ENCODE measurements around the gene CFAP70.
A peak's percentile ranks its signal among the peaks of the same experiment; 100 is the strongest.

Gene CFAP70

DNA sequence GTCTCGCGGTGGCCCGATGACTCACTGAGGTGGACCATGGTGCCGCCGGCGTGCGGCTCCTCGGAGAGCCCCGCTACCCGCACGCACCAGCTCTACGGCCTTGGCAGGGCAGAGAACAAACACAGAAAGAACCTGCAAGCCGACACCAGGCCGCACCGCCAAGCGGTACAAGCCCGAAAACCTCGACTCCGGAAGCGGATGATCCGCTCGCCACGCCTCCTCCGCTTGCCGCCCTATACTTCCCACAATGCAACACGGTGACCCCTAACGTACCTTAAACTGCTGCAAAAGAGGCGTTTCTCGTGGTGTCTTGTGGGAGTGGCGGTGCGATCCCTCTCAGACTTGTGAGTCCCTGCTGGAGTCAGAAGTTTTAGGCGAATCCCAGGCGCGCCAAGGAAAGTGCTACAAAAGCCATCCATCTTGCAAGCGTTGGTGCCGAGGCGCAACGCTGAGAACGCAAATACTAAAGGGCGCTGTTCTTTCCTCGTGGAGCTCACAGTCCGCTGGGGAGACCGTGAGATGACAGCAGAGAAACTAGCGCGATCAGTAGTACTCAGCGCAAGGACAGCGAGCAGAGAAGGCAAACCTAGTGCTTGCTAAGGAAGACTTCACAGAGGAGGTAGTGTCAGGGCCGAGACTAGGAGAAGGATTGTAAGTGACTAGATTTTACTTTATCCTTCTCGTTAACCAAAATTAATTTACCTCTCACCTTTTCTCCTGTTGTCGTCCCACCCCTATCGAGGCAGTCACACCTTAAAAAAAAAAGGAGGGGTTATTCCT is 106.0 kb downstream of the CFAP70 start, which contains the start of gene MRPS16:
Gene MRPS16 (minus strand): TSS at position 200 of the 780 bp plus-strand sequence. CDS start 162 bp downstream, at position 38.
- peak; percentile 94 for DNase-seq (ENCODE audit: low spot score)

DNA sequence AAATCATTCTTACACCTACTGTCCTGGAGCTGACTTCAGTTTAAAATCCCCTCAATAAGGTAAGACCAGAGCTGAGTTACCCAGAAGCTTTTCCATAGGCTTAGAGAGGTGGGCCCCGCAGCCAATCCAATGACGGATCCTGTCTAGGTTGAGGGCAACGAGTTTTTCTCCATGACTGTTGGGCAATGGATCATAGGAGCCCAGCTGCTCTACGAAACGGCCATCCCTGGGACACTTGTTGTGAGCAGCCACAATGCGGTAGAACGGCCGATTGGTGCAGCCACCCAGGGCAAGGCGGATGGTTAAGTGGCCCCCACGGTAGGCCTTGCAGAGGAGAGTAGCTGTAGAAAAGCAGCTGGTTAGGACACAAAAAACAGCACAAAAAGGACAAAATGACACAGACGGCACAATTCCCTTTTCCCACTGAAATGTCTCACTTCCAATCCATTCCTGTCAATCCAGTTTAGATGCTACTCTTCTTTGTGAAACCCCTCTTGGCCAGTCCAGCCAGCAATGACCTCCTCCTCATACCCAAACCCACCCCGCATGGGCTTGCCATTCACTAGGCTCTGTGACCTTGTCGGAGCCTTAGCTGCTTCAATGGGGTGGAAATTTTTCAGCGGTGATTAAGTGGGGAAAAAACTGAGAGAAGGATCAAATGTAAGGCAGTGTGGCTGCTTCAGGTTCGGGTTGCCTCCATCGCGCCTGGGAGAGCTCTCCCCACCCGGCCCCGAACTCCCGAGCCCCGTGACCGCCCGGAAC is 106.8 kb downstream of the CFAP70 start:
- DNase-seq (ENCODE audit: low spot score): no peak

DNA sequence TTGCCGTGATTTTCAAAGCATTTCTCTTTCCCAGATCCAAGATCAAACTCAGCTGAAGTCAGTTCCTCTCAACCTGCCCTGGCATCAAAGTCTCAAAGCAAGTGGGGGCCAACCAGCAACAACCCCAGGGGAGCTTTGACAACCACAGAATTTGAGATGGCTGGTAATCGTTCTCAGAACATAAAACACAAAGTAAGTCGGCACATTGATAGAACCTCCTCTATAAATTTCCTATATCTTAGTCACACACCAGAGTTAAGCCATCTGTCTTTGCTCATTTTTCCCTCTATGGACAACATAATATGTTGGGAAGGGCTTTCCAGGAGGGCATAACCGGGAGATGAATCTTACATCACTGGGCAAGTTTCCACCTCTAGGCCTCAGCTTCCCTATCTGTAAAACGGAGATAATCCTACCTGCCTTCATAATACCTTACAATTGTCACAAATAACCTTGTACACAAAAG is 110.4 kb downstream of the CFAP70 start:
- no peak for DNase-seq (ENCODE audit: low spot score)

- no peak for DNase-seq (ENCODE audit: low spot score)
These were observed 111.0 kb downstream of the CFAP70 start for GRCh38 chr10:73247509-73248258.

GRCh38 chr10:73246646-73247508 is 111.8 kb downstream of the CFAP70 start, which contains the start of gene DNAJC9:
Gene DNAJC9, minus strand, starts transcription at chr10:73247255. Its CDS starts 66 bp downstream, at chr10:73247189.
- peak; percentile 93 for DNase-seq (ENCODE audit: low spot score)

- peak; percentile 24 for DNase-seq (ENCODE audit: low spot score)
These were observed 112.4 kb downstream of the CFAP70 start for GRCh38 chr10:73246322-73246645.

DNA sequence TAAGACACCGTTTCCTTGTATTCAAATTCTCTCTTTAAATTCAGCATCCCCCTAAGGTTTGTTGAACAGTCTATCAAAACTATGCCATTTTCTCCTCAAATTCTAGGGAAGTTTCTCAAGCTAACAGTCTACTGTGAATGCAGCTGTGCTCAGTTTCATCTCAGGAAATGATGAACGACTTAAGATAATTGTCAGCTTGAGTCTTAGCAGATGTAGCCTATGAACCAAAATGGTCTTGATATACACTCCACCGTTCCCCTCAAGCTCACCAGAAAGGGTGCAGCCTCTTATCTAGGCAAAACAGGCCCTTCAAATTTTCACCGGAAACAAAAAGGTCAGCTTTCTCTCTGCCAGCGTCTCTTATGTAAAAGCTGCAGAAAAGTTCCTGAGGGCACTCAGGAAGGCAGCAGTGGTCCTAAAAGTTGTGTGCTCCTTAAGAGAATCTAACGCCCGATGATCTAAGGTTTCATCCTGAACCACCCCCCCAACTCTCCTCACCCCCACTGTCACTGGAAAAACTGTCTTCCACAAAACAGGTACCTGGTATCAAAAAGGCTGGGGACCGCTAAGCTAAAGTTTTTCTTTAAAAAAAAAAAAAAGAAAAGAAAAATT is 113.7 kb downstream of the CFAP70 start:
- peak; percentile 79 for DNase-seq (ENCODE audit: low spot score)

- no peak for DNase-seq (ENCODE audit: low spot score)
These were observed 118.8 kb downstream of the CFAP70 start for GRCh38 chr10:73239908-73240307.

DNA sequence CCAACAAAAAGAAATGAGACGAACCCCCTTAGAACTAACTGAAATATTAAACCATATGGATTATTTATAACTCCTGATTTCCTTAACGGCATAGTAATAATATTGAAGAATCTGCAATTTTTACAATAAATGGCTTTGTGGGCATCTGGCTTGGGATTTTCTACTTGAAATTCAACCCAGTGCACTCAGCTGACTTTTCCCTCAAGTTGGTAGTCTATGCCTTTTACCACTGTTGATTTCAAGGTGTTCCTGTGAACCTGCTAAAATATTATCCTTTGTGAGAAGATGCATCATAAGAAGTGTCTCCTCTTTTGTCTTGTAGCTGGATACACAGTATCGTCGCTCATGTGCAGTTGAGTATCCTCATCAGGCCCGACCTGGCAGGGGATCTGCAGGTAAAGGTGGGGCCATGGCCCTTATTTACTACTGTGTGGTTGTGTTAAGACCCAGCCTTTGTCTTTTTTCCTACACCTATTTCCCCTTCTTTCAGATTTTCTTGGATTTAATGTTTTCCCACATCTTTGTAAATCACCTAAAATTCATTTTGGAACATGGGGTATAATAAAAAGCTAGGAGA is 119.6 kb downstream of the CFAP70 start:
- DNase-seq (ENCODE audit: low spot score): no peak

DNA sequence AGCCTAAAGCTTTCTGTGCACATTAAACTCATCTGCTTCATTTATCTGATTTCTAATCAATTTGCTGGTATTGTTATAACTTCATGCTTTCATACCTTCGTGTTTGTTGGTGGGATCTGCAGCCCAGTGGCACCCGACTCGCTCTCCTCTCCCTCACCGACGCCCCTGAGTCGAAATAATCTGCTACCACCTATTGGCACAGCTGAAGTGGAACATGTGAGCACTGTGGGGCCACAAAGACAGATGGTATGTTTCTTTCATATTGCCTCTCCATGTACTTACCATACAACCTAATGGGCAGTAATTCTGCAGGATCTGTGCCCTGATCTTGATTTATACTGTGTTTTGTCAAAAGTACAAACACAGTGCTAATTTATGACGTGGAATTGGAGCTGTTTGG is 124.0 kb downstream of the CFAP70 start:
- DNase-seq (ENCODE audit: low spot score): no peak

GRCh38 chr10:73233883-73234282 is 124.8 kb downstream of the CFAP70 start:
- DNase-seq (ENCODE audit: low spot score): no peak

GRCh38 chr10:73232887-73233286 is 125.8 kb downstream of the CFAP70 start:
- DNase-seq (ENCODE audit: low spot score): peak; percentile 49

GRCh38 chr10:73229567-73229966 is 129.1 kb downstream of the CFAP70 start:
- no peak for DNase-seq (ENCODE audit: low spot score)

- DNase-seq (ENCODE audit: low spot score): no peak
These were observed 130.4 kb downstream of the CFAP70 start for GRCh38 chr10:73228247-73228646.

DNA sequence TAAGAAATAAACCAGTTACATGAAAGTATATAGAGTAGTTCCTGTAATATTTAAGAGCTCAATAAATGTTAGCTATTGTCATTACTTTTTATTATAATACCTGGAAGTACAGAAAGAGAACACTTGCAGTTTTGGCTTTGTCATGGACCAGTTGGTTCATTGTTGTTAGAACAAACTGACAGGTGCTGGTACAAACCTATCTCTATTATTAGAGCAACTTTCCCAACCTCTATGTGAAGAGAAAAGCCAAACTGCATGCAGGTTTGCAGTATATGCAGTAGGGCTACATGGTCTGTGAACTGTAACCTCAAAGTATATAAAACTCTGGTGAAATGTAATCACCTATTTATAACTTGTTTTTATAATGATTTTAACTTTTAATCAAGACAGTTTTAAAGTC is 132.0 kb downstream of the CFAP70 start:
- DNase-seq (ENCODE audit: low spot score): no peak

DNA sequence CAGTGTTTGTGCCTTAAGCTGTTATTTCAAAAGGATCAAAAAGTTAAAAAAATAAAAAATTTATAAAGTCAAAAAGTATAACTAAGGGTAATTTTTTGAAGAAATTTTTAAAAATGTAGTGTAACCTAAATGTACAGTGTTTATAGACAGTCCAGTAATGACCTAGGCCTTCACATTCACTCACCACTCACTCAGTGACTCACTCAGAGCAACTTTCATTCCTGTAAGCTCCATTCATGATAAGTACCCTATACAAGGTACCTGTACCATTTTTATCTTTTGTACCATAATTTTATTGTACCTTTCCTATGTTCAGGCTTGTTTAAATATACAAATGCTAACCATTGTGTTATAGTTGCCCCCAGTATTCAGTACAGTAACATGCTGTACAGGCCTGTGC is 133.1 kb downstream of the CFAP70 start:
- DNase-seq (ENCODE audit: low spot score): no peak

DNA sequence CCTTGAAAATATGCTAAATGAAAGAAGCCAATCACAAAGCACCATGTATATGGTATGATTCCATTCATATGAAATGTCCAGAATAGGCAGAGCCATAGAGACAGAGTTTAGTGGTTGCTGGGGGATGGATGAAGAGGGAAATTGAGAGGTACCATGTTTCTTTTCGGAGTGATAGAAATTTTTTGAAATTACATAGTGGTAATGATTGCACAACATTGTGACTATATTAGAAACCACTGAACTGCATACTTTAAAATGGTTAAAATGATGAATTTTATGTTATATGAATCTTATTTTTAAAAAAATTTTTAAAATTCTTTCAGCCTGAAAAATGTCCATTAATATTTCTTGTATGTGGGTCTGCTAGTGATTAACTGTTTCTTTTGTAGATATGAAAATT is 137.7 kb downstream of the CFAP70 start:
- no peak for DNase-seq (ENCODE audit: low spot score)

GRCh38 chr10:73219384-73219783 is 139.3 kb downstream of the CFAP70 start:
- no peak for DNase-seq (ENCODE audit: low spot score)

DNA sequence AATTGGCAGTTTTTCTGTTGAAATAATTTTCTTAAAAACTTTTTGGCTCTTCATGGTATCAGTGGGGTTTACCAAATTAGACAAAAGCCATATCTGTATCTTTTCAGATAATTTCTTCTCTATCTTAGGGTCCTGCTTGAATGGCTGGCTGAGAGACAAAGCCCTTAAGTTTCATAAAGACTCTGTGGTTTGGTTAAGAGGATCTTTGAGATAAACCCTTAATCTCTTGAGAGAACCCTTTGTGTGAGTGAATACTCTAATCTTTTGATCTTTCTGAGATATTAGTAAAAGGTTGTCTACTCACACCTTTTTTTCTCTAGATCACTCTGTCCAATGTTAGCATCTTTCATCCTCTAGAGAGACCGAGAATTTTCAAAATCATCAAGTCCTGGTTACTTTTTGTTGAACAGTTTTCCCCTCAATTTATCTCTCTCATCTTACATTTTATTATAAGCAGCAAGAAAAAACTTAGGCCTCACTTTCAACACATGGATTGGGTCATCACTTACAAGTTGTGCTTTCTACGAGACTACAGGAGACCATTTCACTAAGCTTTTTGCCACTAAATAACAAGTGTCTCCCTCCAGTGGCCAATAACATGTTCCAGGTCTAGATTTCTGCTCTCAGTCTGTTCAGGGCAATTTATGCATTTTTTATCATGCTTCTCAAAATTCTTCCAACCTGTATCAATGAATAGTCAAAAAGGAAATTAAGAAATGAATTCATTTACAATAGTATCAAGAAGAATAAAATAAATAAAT is 140.1 kb downstream of the CFAP70 start:
- DNase-seq (ENCODE audit: low spot score): peak; percentile 34

DNA sequence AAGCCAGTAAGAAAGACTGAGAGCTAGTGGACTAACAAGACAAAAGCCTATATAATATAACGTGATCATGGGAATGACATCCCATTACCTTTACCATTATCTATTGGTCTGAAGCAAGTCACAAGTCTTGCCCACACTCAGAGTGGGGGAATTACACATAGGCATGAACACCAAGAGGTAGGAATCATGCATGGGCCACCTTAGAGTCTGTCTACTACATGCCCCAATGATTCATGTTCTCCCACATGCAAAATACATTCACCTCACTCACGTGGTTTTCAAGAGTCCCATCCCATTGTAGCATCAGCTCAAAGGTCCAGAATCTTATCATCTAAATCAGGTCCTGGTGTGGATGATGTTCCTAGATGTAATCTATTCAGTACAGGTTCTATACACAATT is 141.0 kb downstream of the CFAP70 start:
- no peak for DNase-seq (ENCODE audit: low spot score)
